G401 (cell line): ENCODE data around the gene MOV10. TPM values are rescaled to one million over a fixed set of nuclear protein-coding genes. Genes with fewer than 3 reads are reported as not detected.

ENCODE experiments used
- DNase-seq: peaks from one replicate; pipeline ENCODE4 v3.0.0-alpha.2; 2015; ENCODE audit warnings: low spot score
- in situ Hi-C: cut with HindIII; loops from 2 replicates; pipeline ENCODE4 v1.10.0; 2016; ENCODE audit warnings: low sequenced_read_pairs, mixed read lengths
- total RNA-seq: library from RNA; depleted of rRNA; stranded (reverse); fragments of >200 nt; shearing (Covaris generic); gene quantifications from 2 replicates; pipeline ENCODE4 v1.2.3, GENCODE V29; 2014

The MOV10 gene
- total RNA-seq, 1 experiment from 2014 or later = 61.1 TPM

- in situ Hi-C loops = no loop called here
- no peak for DNase-seq
Observed at GRCh38 chr1:112696578-112697314, 22.3 kb downstream of the MOV10 start.

GRCh38 chr1:112697781-112698201 is 23.3 kb downstream of the MOV10 start:
- DNase-seq = no peak
- in situ Hi-C loops = no loop called here

- no peak for DNase-seq
- in situ Hi-C loops = no loop called here
Observed at GRCh38 chr1:112698366-112699310, 24.2 kb downstream of the MOV10 start.

GRCh38 chr1:112699425-112700144 is 25.1 kb downstream of the MOV10 start:
- no peak for DNase-seq
- in situ Hi-C loops = no loop called here

- in situ Hi-C loops = no loop called here
- DNase-seq = peak; percentile 64
Observed at GRCh38 chr1:112700290-112701226, 26.1 kb downstream of the MOV10 start.

- in situ Hi-C loops = no loop called here
- no peak for DNase-seq
Observed at GRCh38 chr1:112701227-112702066, 27.0 kb downstream of the MOV10 start.

- DNase-seq = no peak
- in situ Hi-C loops = no loop called here
Observed at GRCh38 chr1:112702067-112702395, 27.6 kb downstream of the MOV10 start.

GRCh38 chr1:112702420-112703261 is 28.2 kb downstream of the MOV10 start:
- DNase-seq = no peak
- in situ Hi-C loops = no loop called here

GRCh38 chr1:112703706-112704105 is 29.2 kb downstream of the MOV10 start:
- no peak for DNase-seq
- in situ Hi-C loops = no loop called here

GRCh38 chr1:112704391-112704933 is 30.0 kb downstream of the MOV10 start:
- no peak for DNase-seq
- in situ Hi-C loops = no loop called here

GRCh38 chr1:112704934-112705627 is 30.6 kb downstream of the MOV10 start:
- peak; percentile 69 for DNase-seq
- in situ Hi-C loops = no loop called here

GRCh38 chr1:112706505-112707220 is 32.2 kb downstream of the MOV10 start, which contains the start of gene RHOC:
RHOC (minus strand) TSS chr1:112707127; CDS start chr1:112703799, 3,328 bp downstream.
- DNase-seq = no peak
- in situ Hi-C loops = no loop called here

GRCh38 chr1:112707221-112708001 is 33.0 kb downstream of the MOV10 start:
- DNase-seq = peak; percentile 65
- in situ Hi-C loops = no loop called here

- in situ Hi-C loops = no loop called here
- no peak for DNase-seq
Observed at GRCh38 chr1:112708002-112708448, 33.6 kb downstream of the MOV10 start.

- DNase-seq = no peak
- in situ Hi-C loops = no loop called here
Observed at GRCh38 chr1:112708489-112708888, 34.0 kb downstream of the MOV10 start.
